Caki2 (cell line): ENCODE results near the gene PLA1A. TPM values are rescaled to one million over a fixed set of nuclear protein-coding genes. Genes with fewer than 3 reads are reported as not detected.

Source experiments
- DNase-seq: peaks from one replicate; pipeline ENCODE4 v3.0.0-alpha.2; 2015; ENCODE audit warnings: low read depth
- in situ Hi-C: cut with HindIII; loops from 2 replicates; pipeline ENCODE4 v1.10.0; 2016; ENCODE audit warnings: low sequenced_read_pairs, low pct_unique_long_range_greater_than_20kb, mixed read lengths
- total RNA-seq: library from RNA; depleted of rRNA; stranded (reverse); fragments of >200 nt; shearing (Covaris generic); gene quantifications from 2 replicates; pipeline ENCODE4 v1.2.3, GENCODE V29; 2014; ENCODE audit warnings: low replicate concordance

PLA1A gene
- total RNA-seq, 1 experiment from 2014 or later, result 10.6 TPM

- in situ Hi-C loops, result no loop called here
- no peak for DNase-seq
Measured at GRCh38 chr3:119630128-119630879, 32.6 kb downstream of the PLA1A start.

- in situ Hi-C loops, result no loop called here
- no peak for DNase-seq
Measured at GRCh38 chr3:119630880-119631329, 33.2 kb downstream of the PLA1A start.

- DNase-seq, result no peak
- in situ Hi-C loops, result no loop called here
Measured at GRCh38 chr3:119631516-119631915, 33.8 kb downstream of the PLA1A start.

GRCh38 chr3:119632216-119632615, 34.5 kb downstream of the PLA1A start:
- in situ Hi-C loops, result no loop called here
- DNase-seq, result no peak

- no peak for DNase-seq
- in situ Hi-C loops, result no loop called here
Measured at GRCh38 chr3:119632829-119633228, 35.1 kb downstream of the PLA1A start.

GRCh38 chr3:119635719-119636118, 38.0 kb downstream of the PLA1A start:
- in situ Hi-C loops, result no loop called here
- no peak for DNase-seq

- DNase-seq, result no peak
Measured at GRCh38 chr3:119636249-119636648, 38.6 kb downstream of the PLA1A start.

GRCh38 chr3:119636891-119637611, 39.4 kb downstream of the PLA1A start:
- in situ Hi-C loops, result no loop called here

More at GRCh38 chr3:119636249-119636648, 38.6 kb downstream of the PLA1A start:
- in situ Hi-C loops, result no loop called here

GRCh38 chr3:119637679-119638477, 40.2 kb downstream of the PLA1A start:
- in situ Hi-C loops, result no loop called here
- peak; percentile 84 for DNase-seq

More at GRCh38 chr3:119636891-119637611, 39.4 kb downstream of the PLA1A start:
- no peak for DNase-seq

GRCh38 chr3:119639494-119640350, 42.0 kb downstream of the PLA1A start:
- in situ Hi-C loops, result no loop called here
- no peak for DNase-seq

- in situ Hi-C loops, result no loop called here
- no peak for DNase-seq
Measured at GRCh38 chr3:119641416-119641815, 43.7 kb downstream of the PLA1A start.

- no peak for DNase-seq
- in situ Hi-C loops, result no loop called here
Measured at GRCh38 chr3:119642746-119643473, 45.2 kb downstream of the PLA1A start.

GRCh38 chr3:119643528-119643927, 45.8 kb downstream of the PLA1A start:
- DNase-seq, result peak; percentile 25
- in situ Hi-C loops, result no loop called here

GRCh38 chr3:119644481-119644880, 46.8 kb downstream of the PLA1A start:
- in situ Hi-C loops, result no loop called here
- no peak for DNase-seq

GRCh38 chr3:119645813-119646212, 48.1 kb downstream of the PLA1A start:
- in situ Hi-C loops, result no loop called here
- no peak for DNase-seq

- DNase-seq, result no peak
- in situ Hi-C loops, result no loop called here
Measured at GRCh38 chr3:119647171-119647570, 49.5 kb downstream of the PLA1A start.

GRCh38 chr3:119647843-119648575, 50.3 kb downstream of the PLA1A start:
- in situ Hi-C loops, result no loop called here
- no peak for DNase-seq
